A549 (cell line): ENCODE data around the gene NHSL1. TPM values are rescaled to one million over a fixed set of nuclear protein-coding genes. Genes with fewer than 3 reads are reported as not detected.

Source experiments
- ATAC-seq, 2 experiments: fragments of 200-7000 bp in 1 of 2; fragments of >200 bp in 1 of 2; cut with Nextera tagmentation in 1 of 2; cut with Tn5 transposase in 1 of 2; 3 replicates each; pipeline versions ENCODE4 v1.8.0 to v1.9.1; 2018 to 2020; ENCODE audit warnings: mild to moderate bottlenecking in 1 of 2, moderate library complexity in 1 of 2
- CTCF ChIA-PET: fragments of 300-600 bp; sonication (Branson Sonifier 250); formaldehyde crosslinking; extraction: SDS; loops from one replicate; lab custom pipeline; 2021; ENCODE audit warnings: antibody characterized with exemption, inconsistent platforms; lab: Yijun Ruan, JAX
- POLR2A ChIA-PET: fragments of 350-600 bp; formaldehyde crosslinking; extraction: SDS; loops from one replicate; lab custom pipeline; 2021; ENCODE audit warnings: antibody characterized with exemption, inconsistent platforms; lab: Yijun Ruan, JAX
- DNase-seq, 2 experiments: peaks; one replicate each; pipeline versions ENCODE4 v3.0.0 to v3.0.0-alpha.2; 2011 to 2016; ENCODE audit warnings: low read depth in 1 of 2, low spot score in 1 of 2
- FAIRE-seq: peaks from 2 replicates; lab custom pipeline; 2011; peaks lifted over from hg19 to GRCh38; lab: Jason Lieb, UNC
- H3K27ac ChIP-seq, 2 experiments: fragments of >200 bp; sonication (Bioruptor Twin); formaldehyde crosslinking; 3 replicates each; pipeline ENCODE4 v1.5.1; 2016 to 2017
- H3K4me1 ChIP-seq: fragments of >200 bp; sonication (Bioruptor Twin); formaldehyde crosslinking; 3 replicates; pipeline ENCODE4 v1.6.1; 2016
- H3K4me2 ChIP-seq: fragments of >200 bp; sonication (Bioruptor Twin); formaldehyde crosslinking; 3 replicates; pipeline ENCODE4 v1.6.1; 2016
- H3K4me3 ChIP-seq: fragments of >200 bp; sonication (Bioruptor Twin); formaldehyde crosslinking; 3 replicates; pipeline ENCODE4 v1.5.1; 2016
- H3K9me3 ChIP-seq: fragments of >200 bp; sonication (Bioruptor Twin); formaldehyde crosslinking; 3 replicates; pipeline ENCODE4 v1.6.1; 2016
- BHLHE40 ChIP-seq: IDR thresholded peaks from 2 replicates; pipeline ENCODE4 v1.6.1; 2012; ENCODE audit warnings: low read depth, low read length, inconsistent platforms
- CBX8 ChIP-seq: fragments of 200-600 bp; sonication (generic); IDR thresholded peaks from 2 replicates; pipeline ENCODE4 v1.6.1; 2016
- CHD4 ChIP-seq: fragments of 200-600 bp; sonication (generic); IDR thresholded peaks from 2 replicates; pipeline ENCODE4 v1.6.1; 2016; ENCODE audit warnings: antibody characterized with exemption, mild to moderate bottlenecking, borderline replicate concordance
- EHF ChIP-seq: fragments of 250-450 bp; sonication (Bioruptor Pico); IDR thresholded peaks from 2 replicates; pipeline ENCODE4 v1.5.0; 2020; ENCODE audit warnings: mild to moderate bottlenecking
- EHMT2 ChIP-seq: fragments of 200-600 bp; sonication (generic); IDR thresholded peaks from 2 replicates; pipeline ENCODE4 v1.6.1; 2016; ENCODE audit warnings: antibody characterized with exemption, low read depth, mild to moderate bottlenecking, moderate library complexity
- EP300 ChIP-seq, 2 experiments: fragments of >200 bp; sonication (Bioruptor Twin); formaldehyde crosslinking; IDR thresholded peaks; 2 replicates in 1 of 2; 3 replicates in 1 of 2; pipeline ENCODE4 v1.6.1; 2016 to 2017
- ESRRA ChIP-seq: fragments of 150-350 bp; IDR thresholded peaks from 2 replicates; pipeline ENCODE4 v1.6.1; 2014; ENCODE audit warnings: mild to moderate bottlenecking, low read length, borderline replicate concordance
- FOSL2 ChIP-seq, 2 experiments: fragments of 450-650 bp in 1 of 2; fragments of >200 bp in 1 of 2; sonication (Bioruptor Twin) in 1 of 2; formaldehyde crosslinking; IDR thresholded peaks; 2 replicates each; pipeline versions ENCODE4 v1.5.0 to v1.6.1; 2016 to 2020; ENCODE audit warnings: mild to moderate bottlenecking in 1 of 2, moderate library complexity in 1 of 2
- FOXS1 ChIP-seq: fragments of 250-450 bp; sonication (Bioruptor Pico); IDR thresholded peaks from 2 replicates; pipeline ENCODE4 v1.5.0; 2020; ENCODE audit warnings: mild to moderate bottlenecking, moderate library complexity
- HDAC2 ChIP-seq: fragments of 200-600 bp; sonication (generic); IDR thresholded peaks from 2 replicates; pipeline ENCODE4 v1.6.1; 2016
- HOXA7 ChIP-seq: fragments of 250-450 bp; sonication (Bioruptor Pico); IDR thresholded peaks from 2 replicates; pipeline ENCODE4 v1.5.0; 2020; ENCODE audit warnings: mild to moderate bottlenecking, moderate library complexity
- HOXB5 ChIP-seq: fragments of 250-450 bp; sonication (Bioruptor Pico); IDR thresholded peaks from 2 replicates; pipeline ENCODE4 v1.5.0; 2020; ENCODE audit warnings: mild to moderate bottlenecking, moderate library complexity
- JUN ChIP-seq, 2 experiments: fragments of >200 bp; sonication (Bioruptor Twin); formaldehyde crosslinking; IDR thresholded peaks; 2 replicates in 1 of 2; 3 replicates in 1 of 2; pipeline ENCODE4 v1.6.1; 2016 to 2017
- JUNB ChIP-seq: fragments of >200 bp; sonication (Bioruptor Twin); formaldehyde crosslinking; IDR thresholded peaks from 2 replicates; pipeline ENCODE4 v1.6.1; 2016
- KDM1A ChIP-seq: fragments of 200-600 bp; sonication (generic); IDR thresholded peaks from 2 replicates; pipeline ENCODE4 v1.6.1; 2016; ENCODE audit warnings: low read depth, mild to moderate bottlenecking
- MAZ ChIP-seq: fragments of 150-350 bp; IDR thresholded peaks from 2 replicates; pipeline ENCODE4 v1.6.1; 2014; ENCODE audit warnings: antibody characterized with exemption, low read depth, low read length, borderline replicate concordance
- MYC ChIP-seq: IDR thresholded peaks from 2 replicates; pipeline ENCODE4 v1.6.1; 2012; ENCODE audit warnings: mild to moderate bottlenecking, inconsistent platforms, low read length, improper control_type of control experiment, borderline replicate concordance
- NPAS2 ChIP-seq: fragments of 250-450 bp; sonication (Bioruptor Pico); IDR thresholded peaks from 2 replicates; pipeline ENCODE4 v1.8.0; 2022; ENCODE audit warnings: mild to moderate bottlenecking, moderate library complexity, borderline replicate concordance
- NR3C1 ChIP-seq: fragments of >200 bp; sonication (Bioruptor Twin); formaldehyde crosslinking; IDR thresholded peaks from 3 replicates; pipeline ENCODE4 v1.6.1; 2017
- PBX3 ChIP-seq: IDR thresholded peaks from 2 replicates; pipeline ENCODE4 v1.6.1; 2012
- RNF2 ChIP-seq: fragments of 200-600 bp; sonication (generic); IDR thresholded peaks from 2 replicates; pipeline ENCODE4 v1.6.1; 2016; ENCODE audit warnings: low read depth, mild to moderate bottlenecking, antibody characterized with exemption, moderate library complexity, borderline replicate concordance
- TFCP2L1 ChIP-seq: fragments of 250-450 bp; sonication (Bioruptor Pico); IDR thresholded peaks from 2 replicates; pipeline ENCODE4 v1.5.0; 2021; ENCODE audit warnings: mild to moderate bottlenecking
- TP53 ChIP-seq: fragments of 250-450 bp; sonication (Bioruptor Pico); IDR thresholded peaks from 2 replicates; pipeline ENCODE4 v1.5.0; 2021; ENCODE audit warnings: mild to moderate bottlenecking, moderate library complexity
- ZNF302 ChIP-seq: fragments of 250-450 bp; sonication (Bioruptor Pico); IDR thresholded peaks from 2 replicates; pipeline ENCODE4 v1.9.0; 2021; ENCODE audit warnings: inconsistent platforms, mild to moderate bottlenecking, moderate library complexity
- ZSCAN20 ChIP-seq: fragments of 250-450 bp; sonication (Bioruptor Pico); IDR thresholded peaks from 2 replicates; pipeline ENCODE4 v1.8.0; 2022; ENCODE audit warnings: mild to moderate bottlenecking, moderate library complexity
- WGBS: methylation state at CpG from one replicate; pipeline ENCODE4 v1.1.6; 2017; ENCODE audit errors: missing lambda C conversion rate; 5-methylcytosine and 5-hydroxymethylcytosine counted together
- polyA plus RNA-seq, 4 experiments: library from polyadenylated mRNA; depleted of rRNA in 3 of 4; stranded (reverse); fragments of >200 nt; fragmentation: RNase III in 1 of 4; extraction: RNeasy Plus Mini Kit Qiagen cat#74134 plus additional on column Dnase treatment in 1 of 4; gene quantifications; 2 replicates in 3 of 4; 3 replicates in 1 of 4; pipeline ENCODE4 v1.2.3, GENCODE V29; 2011 to 2017
- TF ChIP-seq, protein P1 (sequence below): fragments of 150-350 bp; IDR thresholded peaks from 2 replicates; pipeline ENCODE4 v1.6.1; 2014; ENCODE audit warnings: low read depth, mild to moderate bottlenecking, low read length

Gene NHSL1
- polyA plus RNA-seq, 2 of the 4 experiments (the other 2 are of a cell fraction) = 1.6 to 2.8 TPM

GRCh38 chr6:138424004-138424904, 75.0 kb downstream of the NHSL1 start:
- POLR2A ChIA-PET = no interaction called here
- Histone ChIP-seq H3K27ac (no peak overlapping the region), H3K9me3 (no peaks in the 10 kb centered on the region), H3K4me2 (no peak overlapping the region), H3K4me3 (no peak overlapping the region)
- DNase-seq (no peak), ATAC-seq (no peak)
- 92% methylated on average over 24 of the region's 48 CpGs for WGBS
- TF ChIP-seq, protein P1, sequence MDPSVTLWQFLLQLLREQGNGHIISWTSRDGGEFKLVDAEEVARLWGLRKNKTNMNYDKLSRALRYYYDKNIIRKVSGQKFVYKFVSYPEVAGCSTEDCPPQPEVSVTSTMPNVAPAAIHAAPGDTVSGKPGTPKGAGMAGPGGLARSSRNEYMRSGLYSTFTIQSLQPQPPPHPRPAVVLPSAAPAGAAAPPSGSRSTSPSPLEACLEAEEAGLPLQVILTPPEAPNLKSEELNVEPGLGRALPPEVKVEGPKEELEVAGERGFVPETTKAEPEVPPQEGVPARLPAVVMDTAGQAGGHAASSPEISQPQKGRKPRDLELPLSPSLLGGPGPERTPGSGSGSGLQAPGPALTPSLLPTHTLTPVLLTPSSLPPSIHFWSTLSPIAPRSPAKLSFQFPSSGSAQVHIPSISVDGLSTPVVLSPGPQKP = no peak
- no peak for TF ChIP-seq JUNB
- no peak for TF ChIP-seq RNF2
- no peak for TF ChIP-seq BHLHE40
- TF ChIP-seq HDAC2 = no peak
- no peak for TF ChIP-seq MAZ
- TF ChIP-seq ZNF302 (CRISPR knock-in tag) = no peak
- no peak for TF ChIP-seq FOXS1 (CRISPR knock-in tag)
- TF ChIP-seq EP300 (IDR thresholded peaks at IDR 0.05) = no peak
- no peak for TF ChIP-seq CBX8
- TF ChIP-seq JUN (IDR thresholded peaks at IDR 0.05) = no peak
- no peak for TF ChIP-seq ESRRA
- TF ChIP-seq TP53 = no peak
- no peak for TF ChIP-seq TFCP2L1 (CRISPR knock-in tag)
- no peak for TF ChIP-seq FOSL2 (IDR thresholded peaks at IDR 0.05)
- TF ChIP-seq FOSL2 (CRISPR knock-in tag; IDR thresholded peaks at IDR 0.05) = no peak
- no peak for TF ChIP-seq NR3C1
- TF ChIP-seq HOXB5 (CRISPR knock-in tag) = no peak
- no peak for TF ChIP-seq CHD4
- TF ChIP-seq, all 56 proteins: peak for 0
- CTCF ChIA-PET = interaction anchor here (0.6 to 9.2 kb wide), 6 partner anchors 85 to 1247 kb away, joined by 3 to 85 read pairs (median 4); no protein-coding TSS in a partner anchor
- no peaks in the 10 kb centered on the region for H3K4me1 ChIP-seq
- no peak for FAIRE-seq

DNA sequence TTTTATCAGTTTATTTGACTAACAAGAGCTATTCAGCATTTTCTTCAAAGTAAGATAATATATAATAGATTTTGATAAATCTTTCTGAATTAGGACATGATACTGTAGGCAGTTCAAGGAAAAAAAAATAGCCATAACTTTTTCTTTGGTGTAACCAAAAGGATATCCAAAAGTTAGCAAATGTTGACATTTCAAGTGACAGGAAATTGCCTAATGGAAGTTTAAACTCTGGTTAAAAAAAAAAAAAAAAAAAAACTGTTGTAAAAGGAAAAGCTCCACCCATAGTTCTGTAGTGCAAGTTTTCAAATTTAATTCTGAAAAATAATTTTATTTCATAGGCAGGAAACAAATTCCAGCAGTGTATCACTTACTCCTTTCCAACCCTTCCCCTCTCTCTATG, 76.4 kb downstream of the NHSL1 start:
- H3K4me2 ChIP-seq = no peak overlapping the region
- no peak for FAIRE-seq
- H3K9me3 ChIP-seq = no peaks in the 10 kb centered on the region
- no peaks in the 10 kb centered on the region for H3K4me1 ChIP-seq
- H3K4me3 ChIP-seq = no peak overlapping the region
- TF ChIP-seq MYC (no peak), KDM1A (no peak), ZSCAN20 (CRISPR knock-in tag) (no peak), HOXA7 (CRISPR knock-in tag) (no peak), ZNF302 (CRISPR knock-in tag) (no peak), EHF (CRISPR knock-in tag) (no peak), NPAS2 (CRISPR knock-in tag) (no peak), TFCP2L1 (CRISPR knock-in tag) (no peak), HOXB5 (CRISPR knock-in tag) (no peak), PBX3 (no peak), EHMT2 (no peak)
- no peak overlapping the region for H3K27ac ChIP-seq
- no peak for ATAC-seq
- CTCF ChIA-PET = interaction anchor here (0.9 to 9.2 kb wide), 2 partner anchors 86 to 98 kb away, joined by 3 to 85 read pairs; no protein-coding TSS in a partner anchor
- no peak for DNase-seq
- POLR2A ChIA-PET = no interaction called here
